Osteocyte (in vitro differentiated cells): ENCODE measurements around the gene LRRC28. TPM values are rescaled to one million over a fixed set of nuclear protein-coding genes. Genes with fewer than 3 reads are reported as not detected.

Experiments
- DNase-seq: peaks from one replicate; pipeline ENCODE4 v3.0.0; 2021; ENCODE audit warnings: mixed read lengths; ENCODE audit not compliant: unreplicated experiment; ENCODE audit errors: extremely low spot score
- H3K27ac Mint-ChIP-seq: one replicate; pipeline ENCODE4 v1.8.0; 2021; ENCODE audit warnings: mild to moderate bottlenecking, mixed read lengths; ENCODE audit not compliant: unreplicated experiment
- H3K27me3 Mint-ChIP-seq: one replicate; pipeline ENCODE4 v1.8.0; 2021; ENCODE audit warnings: mixed read lengths; ENCODE audit not compliant: unreplicated experiment
- H3K36me3 Mint-ChIP-seq: one replicate; pipeline ENCODE4 v1.8.0; 2021; ENCODE audit warnings: mixed read lengths; ENCODE audit not compliant: unreplicated experiment
- H3K4me1 Mint-ChIP-seq: one replicate; pipeline ENCODE4 v1.8.0; 2021; ENCODE audit warnings: mixed read lengths; ENCODE audit not compliant: unreplicated experiment
- H3K4me3 Mint-ChIP-seq: one replicate; pipeline ENCODE4 v1.8.0; 2021; ENCODE audit warnings: mild to moderate bottlenecking, moderate library complexity, mixed read lengths; ENCODE audit not compliant: unreplicated experiment
- H3K9me3 Mint-ChIP-seq: one replicate; pipeline ENCODE4 v1.8.0; 2021; ENCODE audit warnings: mixed read lengths; ENCODE audit not compliant: unreplicated experiment
- CTCF ChIP-seq: fragments of 200-600 bp; sonication (generic); IDR thresholded peaks from 2 replicates; pipeline ENCODE4 v1.5.0; 2021; ENCODE audit warnings: antibody characterized with exemption, mild to moderate bottlenecking, moderate library complexity
- total RNA-seq: library from RNA; stranded (reverse); gene quantifications from 2 replicates; pipeline ENCODE4 v1.2.1, GENCODE V29; 2021

The LRRC28 gene
- total RNA-seq, 1 donor from 2014 or later: 27.4 TPM

- Mint-ChIP-seq H3K4me1 (peaks cover 35% of the 10 kb centered on the region), H3K27me3 (no peaks in the 10 kb centered on the region), H3K27ac (no peak overlapping the region)
These were observed 30.8 kb downstream of the LRRC28 start for GRCh38 chr15:99282121-99282520.

GRCh38 chr15:99282586-99282985 is 31.3 kb downstream of the LRRC28 start:
- no peak for DNase-seq
- no peaks in the 10 kb centered on the region for H3K9me3 Mint-ChIP-seq
- H3K27me3 Mint-ChIP-seq: no peaks in the 10 kb centered on the region
- no peak overlapping the region for H3K27ac Mint-ChIP-seq
- peaks cover 12% of the 10 kb centered on the region for H3K36me3 Mint-ChIP-seq
- no peak for TF ChIP-seq CTCF
- H3K4me3 Mint-ChIP-seq: no peak overlapping the region
- H3K4me1 Mint-ChIP-seq: peaks cover 35% of the 10 kb centered on the region

More at GRCh38 chr15:99282121-99282520, 30.8 kb downstream of the LRRC28 start:
- Mint-ChIP-seq H3K4me3 (no peak overlapping the region), H3K9me3 (no peaks in the 10 kb centered on the region), H3K36me3 (peaks cover 12% of the 10 kb centered on the region)
- no peak for TF ChIP-seq CTCF
- no peak for DNase-seq

DNA sequence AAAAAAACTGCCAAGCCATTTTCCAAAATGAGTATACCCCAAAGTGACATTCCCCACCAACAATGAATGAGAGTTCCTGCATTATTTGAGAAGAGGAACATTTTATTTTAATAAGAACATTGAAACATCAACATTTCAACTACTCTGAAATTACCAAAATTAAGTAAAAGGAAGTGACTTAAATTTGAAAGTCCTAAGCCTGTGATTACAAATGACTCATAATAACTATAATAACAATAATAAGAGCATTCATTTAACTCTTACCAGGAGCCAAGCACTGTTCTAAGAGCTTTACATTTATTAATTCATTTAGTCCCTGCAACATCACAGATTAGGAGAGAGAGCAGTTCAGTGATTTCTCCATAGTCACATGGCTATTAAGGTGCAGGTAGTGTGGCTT is 32.4 kb downstream of the LRRC28 start:
- H3K27me3 Mint-ChIP-seq: no peaks in the 10 kb centered on the region
- DNase-seq: no peak

GRCh38 chr15:99291643-99292042 is 40.4 kb downstream of the LRRC28 start:
- DNase-seq: no peak
- H3K27ac Mint-ChIP-seq: no peak overlapping the region
- TF ChIP-seq CTCF: no peak
- H3K36me3 Mint-ChIP-seq: peaks cover 30% of the 10 kb centered on the region
- H3K27me3 Mint-ChIP-seq: no peaks in the 10 kb centered on the region
- H3K4me3 Mint-ChIP-seq: no peak overlapping the region
- peaks cover 15% of the 10 kb centered on the region for H3K9me3 Mint-ChIP-seq
- H3K4me1 Mint-ChIP-seq: peaks cover 6% of the 10 kb centered on the region

More for the DNA sequence above, 32.4 kb downstream of the LRRC28 start:
- Mint-ChIP-seq H3K36me3 (peaks cover 11% of the 10 kb centered on the region), H3K4me1 (peaks cover 35% of the 10 kb centered on the region), H3K4me3 (no peak overlapping the region), H3K9me3 (no peaks in the 10 kb centered on the region), H3K27ac (no peak overlapping the region)
- no peak for TF ChIP-seq CTCF

DNA sequence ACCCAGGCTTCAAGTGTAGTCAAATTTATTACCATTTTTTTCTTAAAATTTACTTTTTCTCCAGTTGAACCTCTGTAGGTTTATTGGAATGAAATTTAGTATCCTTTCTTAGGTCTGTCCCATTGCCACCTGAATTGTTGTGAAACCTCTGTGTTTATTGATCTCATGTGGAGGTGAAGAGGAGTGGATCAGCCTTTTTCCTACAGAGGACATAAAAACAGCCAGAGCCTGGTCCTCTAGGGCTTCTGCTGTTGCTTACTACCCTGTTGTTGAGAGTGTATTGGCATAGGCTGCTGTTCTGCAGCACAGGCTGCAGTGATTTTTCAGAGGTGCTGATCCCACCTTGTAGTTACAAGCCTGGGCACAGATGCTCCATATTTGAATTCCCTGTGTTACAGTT is 44.6 kb downstream of the LRRC28 start:
- no peaks in the 10 kb centered on the region for H3K27me3 Mint-ChIP-seq
- DNase-seq: no peak
- no peak overlapping the region for H3K4me3 Mint-ChIP-seq
- H3K9me3 Mint-ChIP-seq: peaks cover 15% of the 10 kb centered on the region
- H3K4me1 Mint-ChIP-seq: peaks cover 5% of the 10 kb centered on the region
- TF ChIP-seq CTCF: no peak
- H3K27ac Mint-ChIP-seq: no peak overlapping the region
- peaks cover 32% of the 10 kb centered on the region for H3K36me3 Mint-ChIP-seq
